GM18909 (cell line): ENCODE data around the gene PEAK1.
"Not testable (repeated sequence)": the region's sequence is repeated elsewhere in the genome, so short reads cannot be mapped to it uniquely, and the experiment has no call there.

Experiments
- ATAC-seq: cut with Tn5 transposase; IDR thresholded peaks from one replicate; pipeline ENCODE4 v1.9.1; 2021; ENCODE audit warnings: mild to moderate bottlenecking; ENCODE audit not compliant: unreplicated experiment, poor library complexity

The PEAK1 gene

DNA sequence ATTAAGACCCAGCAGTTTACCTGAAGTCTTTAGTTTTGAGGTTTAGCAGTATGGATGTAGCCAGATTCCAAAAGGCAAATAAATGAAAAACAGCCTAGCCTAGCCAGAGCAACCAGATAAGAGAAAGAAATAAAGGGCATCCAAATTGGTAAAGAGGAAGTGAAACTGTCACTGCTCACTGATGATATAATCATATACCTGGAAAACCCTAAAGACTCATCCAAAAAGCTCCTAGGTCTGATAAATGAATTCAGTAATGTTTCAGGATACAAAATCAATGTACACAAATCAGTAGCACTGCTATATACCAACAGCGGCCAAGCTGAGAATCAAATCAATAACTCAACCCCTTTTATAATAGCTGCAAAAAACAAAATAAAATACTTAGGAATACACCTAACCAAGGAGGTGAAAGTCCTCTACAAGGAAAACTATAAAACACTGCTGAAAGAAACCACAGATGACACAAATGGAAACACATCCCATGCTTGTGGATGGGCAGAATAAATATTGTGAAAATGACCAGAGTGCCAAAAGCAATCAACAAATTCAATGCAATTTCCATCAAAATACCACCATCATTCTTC, 13.6 kb downstream of the PEAK1 start:
- not testable (repeated sequence) for ATAC-seq

DNA sequence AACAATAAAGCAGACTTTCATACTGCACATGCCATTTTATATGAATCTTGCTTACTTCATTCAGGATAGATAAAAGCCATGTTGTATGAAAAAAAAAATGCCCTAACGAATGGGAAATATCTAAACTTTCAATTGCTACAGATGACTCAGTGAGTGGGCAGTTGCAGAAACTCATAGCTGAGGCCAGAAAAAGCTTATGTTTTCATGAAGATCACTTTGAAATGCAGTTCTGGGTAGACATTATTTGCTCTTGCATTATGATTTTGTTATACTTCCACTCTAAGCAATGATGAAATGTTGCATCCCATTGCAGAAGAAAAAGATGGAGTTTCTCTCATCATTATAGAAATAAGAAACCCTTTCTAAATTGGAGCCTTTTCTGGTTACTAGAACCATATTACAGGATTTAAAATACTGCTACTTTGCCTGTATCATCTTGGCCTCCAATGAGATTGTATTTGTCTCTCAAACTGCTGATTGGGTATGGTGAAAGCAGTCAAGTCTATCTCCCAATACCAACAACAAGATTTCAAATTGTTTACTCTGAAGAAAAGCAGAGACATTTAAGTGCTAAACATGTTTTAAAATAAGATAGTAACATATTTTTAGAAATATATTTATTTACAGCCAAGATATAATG, 17.0 kb downstream of the PEAK1 start:
- no peak for ATAC-seq

DNA sequence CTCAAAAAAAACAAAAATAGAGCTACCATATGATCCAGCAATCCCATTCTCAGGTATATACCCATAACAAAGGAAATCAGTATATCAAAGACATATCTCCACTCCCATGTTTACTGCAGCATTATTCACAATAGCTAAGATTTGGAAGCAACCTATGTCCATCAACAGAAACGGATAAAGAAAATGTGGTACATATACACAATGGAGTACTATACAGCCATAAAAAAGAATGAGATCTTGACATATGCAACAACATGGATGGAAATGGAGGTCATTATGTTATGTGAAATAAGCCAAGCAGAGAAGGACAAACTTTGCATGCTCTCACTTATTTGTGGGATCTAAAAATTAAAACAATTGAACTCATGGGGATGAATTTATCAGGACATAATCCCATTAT, 19.6 kb downstream of the PEAK1 start:
- ATAC-seq = no peak

DNA sequence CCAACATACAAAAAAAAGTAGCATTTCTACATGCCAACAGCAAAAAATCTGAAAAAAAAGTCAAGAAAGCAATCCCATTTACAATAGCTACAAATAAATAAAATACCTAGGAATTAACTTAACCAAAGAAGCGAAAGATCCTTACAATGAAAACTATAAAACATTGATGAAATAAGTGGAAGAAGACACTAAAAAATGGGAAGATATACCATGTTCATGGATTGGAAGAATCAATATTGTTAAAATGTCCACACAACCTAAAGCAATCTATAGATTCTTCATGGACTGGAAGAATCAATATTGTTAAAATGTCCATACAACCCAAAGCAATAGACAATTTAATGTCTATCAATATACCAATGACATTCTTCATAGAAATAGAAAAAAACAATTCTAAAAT, 21.0 kb downstream of the PEAK1 start:
- ATAC-seq = no peak

DNA sequence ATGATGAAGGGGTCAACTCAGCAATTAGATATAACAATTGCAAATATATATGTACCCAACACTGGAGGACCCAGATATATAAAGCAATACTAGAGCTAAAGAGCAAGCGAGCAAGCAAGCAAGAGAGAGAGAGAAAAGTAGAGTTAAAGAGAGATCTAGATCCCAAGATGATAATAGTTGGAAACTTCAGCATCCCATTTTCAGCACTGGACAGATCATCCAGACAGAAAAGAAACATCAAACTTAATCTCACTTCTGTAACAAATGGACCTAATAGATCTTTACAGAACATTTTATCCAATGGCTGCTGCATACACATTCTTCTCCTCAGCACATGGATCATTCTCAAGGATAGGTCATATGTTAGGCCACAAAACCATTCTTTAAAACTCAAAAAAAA, 23.2 kb downstream of the PEAK1 start:
- no peak for ATAC-seq

DNA sequence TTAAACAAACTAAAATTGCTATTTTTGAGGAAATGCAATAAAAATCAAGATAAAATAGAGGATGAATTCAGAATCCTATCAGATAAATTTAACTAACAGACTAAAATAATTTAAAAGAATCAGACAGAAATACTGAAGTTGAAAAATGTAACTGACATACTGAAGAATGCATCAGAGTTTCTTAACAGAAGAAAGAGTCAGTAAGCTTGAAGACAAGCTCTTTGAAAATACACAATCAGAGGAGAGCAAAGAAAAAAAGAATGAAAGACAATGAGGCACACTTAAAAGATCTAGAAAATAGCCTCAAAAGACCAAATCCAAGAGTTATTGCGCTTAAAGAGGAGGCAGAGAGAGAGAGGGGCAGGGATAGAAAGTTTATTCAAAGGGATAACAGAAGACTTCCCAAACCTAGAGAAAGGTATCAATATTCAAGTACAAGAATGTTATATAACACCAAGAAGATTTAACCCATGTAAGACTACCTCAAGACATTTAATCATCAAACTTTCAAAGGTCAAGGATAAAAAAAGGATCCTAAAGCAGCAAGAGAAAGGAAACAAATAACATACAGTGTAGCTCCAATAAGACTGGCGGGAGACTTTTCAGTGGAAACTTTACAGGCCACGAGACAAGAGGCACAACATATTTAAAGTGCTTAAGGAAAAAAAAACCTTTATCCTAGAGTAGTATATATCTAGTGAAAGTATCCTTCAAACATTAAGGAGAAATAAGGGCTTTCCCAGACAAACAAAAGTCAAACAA, 24.7 kb downstream of the PEAK1 start:
- ATAC-seq = no peak

DNA sequence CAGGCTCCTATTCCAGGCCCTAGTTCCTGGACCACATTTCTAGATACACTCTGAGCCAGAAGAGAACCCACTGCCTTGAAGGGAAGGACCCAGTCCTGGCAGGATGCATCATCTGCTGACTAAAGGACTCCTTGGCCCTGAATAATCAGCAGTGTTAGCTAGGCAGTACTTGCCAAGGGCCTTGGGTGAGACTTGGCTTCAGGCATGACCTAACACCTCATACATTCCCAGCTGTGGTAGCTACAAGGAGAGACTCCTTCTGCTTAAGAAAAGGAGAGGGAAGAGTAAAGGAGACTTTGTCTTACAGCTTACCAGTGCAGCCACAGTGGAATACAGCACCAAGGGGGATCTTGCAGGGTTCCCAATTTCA, 26.4 kb downstream of the PEAK1 start:
- ATAC-seq = no peak

DNA sequence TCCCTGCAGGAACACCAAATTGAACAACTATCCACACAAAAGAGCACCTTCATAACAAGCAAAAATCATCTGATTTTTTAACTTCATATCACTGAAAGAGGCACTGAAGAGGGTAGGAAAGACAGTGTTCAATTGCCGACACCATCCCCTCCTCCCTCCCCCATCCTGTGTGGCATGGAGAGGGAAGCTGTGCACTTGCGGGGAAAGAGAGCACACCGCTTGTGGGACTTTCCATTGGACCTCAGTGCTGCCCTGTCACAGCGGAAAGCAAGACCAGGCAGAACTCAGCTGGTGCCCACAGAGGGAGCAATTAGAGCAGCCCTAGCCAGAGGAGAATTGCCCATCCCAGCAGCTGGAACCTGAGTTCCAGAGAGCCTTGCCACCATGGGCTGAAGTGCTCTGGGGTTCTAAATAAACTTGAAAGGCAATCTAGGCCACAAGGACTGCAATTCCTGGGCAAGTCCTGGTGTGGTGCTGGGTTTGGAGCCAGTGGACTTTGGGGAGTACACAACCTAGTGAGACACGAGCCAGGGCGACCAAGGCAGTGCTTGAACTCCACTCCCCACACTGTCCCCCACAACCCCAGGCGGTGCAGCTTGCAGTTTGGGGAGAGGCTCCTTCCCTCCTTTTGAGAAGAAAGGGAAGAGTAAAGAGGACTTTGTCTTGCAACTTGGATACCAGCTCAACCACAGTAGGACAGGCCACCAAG, 27.0 kb downstream of the PEAK1 start:
- ATAC-seq = no peak

DNA sequence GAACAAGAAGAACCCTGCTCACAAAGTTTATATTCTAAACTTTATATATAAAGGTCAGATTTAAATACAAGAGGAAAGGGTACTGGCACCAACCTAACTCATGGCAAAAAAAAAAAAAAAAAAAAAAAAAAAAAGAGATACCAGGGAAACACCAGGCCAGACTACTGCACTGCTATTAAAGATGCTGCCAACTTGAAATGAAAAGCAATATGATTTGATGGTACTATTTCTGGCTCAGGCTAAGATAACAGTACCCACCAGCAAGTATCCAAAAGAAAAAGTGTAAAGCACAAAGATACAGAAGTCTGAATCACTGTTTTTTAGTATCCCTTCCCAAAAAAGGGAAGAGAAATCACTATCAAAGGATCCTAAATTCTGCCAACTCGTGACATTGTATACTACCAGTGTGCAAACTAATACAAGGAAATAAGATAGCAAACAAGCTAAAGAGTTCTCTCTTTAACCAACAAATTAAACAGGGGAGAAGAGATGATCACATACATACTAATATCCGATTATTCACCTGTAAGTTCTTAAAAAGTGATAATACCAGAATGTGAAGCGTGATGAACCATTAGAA, 28.4 kb downstream of the PEAK1 start:
- ATAC-seq = no peak

DNA sequence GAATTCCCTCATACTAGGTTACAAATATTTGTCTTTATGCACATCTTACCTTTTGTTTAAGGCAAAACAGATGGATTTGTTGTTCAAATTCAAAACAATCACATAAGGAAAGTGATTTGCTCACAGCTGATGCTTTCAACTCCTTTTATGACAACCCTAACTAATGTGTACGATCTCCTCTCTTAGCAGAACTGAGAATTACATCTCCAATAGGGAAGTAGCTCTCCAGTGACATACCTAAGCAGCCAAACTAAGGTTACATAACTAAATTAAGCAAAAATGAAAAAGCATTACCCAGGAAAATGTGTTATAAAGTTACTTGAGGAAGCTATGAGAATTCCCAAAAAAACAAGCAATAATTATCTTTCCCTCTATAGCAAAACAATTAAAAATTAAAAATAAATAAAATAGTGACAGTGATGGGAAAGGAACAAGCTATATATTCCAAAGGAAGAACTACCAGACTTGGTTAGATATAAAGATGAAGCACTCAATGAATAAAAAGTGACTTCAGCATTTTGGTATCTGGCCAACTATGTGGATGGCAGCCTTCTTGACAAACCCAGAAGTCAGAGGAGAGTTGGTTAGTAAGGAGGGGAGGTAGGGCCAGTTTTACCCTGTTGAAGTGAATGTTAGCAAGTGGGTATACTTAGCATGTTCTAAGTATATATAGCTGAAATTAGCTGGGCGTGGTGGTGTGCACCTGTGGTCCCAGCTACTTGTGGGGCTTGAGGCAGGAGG, 32.4 kb downstream of the PEAK1 start:
- no peak for ATAC-seq

DNA sequence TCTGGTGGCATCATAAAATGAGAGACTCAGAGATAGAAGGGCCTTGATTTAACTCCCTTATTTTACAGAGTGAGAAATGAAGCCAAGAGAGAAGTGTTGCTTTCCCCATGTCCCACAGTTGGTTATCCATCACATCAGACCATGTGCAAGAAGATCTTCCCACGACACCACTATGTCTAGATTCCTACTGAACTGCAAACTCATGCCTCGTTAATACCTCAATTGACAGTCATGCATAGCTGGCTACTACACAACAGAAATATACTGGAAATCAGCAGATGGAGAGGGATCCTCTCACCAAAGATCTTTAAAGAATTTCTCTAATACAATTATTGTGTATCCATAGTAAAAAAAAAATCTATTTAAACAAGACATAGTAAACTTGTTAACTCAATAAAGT, 33.3 kb downstream of the PEAK1 start:
- no peak for ATAC-seq

DNA sequence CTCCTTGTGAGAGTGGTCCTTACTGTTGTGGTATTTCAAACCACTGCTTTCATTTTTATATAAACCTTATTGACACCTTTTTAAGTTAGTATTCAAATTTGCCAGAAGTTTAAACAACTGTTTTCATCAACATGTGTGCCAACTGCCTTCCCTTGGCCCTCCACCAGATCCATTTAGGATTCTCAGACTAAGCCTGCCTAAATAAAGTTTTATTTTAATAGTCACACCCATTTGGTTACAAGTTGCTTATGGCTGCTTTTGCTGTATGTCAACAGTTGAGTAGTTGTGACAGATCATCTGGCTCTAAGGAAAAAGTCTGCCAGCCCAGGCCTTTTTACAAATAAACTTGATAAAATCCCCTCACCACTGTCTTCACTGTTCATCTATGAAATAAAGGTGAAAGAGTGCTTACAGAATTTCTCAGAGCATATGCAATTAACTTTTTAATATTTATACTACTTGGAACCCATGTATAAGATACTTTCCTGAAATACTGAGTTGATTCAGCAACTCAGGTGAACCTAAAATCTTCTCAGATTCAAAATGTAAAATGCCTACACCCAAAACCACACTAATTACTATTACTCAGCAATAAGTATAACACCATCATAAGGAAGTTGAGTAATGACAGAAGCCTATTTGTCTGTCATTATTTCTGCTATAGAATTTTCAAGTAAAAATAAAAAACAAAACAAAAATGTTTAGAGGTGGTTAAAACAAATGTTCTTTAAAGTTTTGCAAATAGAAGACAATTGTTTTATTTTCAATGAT, 35.1 kb downstream of the PEAK1 start:
- ATAC-seq = no peak

DNA sequence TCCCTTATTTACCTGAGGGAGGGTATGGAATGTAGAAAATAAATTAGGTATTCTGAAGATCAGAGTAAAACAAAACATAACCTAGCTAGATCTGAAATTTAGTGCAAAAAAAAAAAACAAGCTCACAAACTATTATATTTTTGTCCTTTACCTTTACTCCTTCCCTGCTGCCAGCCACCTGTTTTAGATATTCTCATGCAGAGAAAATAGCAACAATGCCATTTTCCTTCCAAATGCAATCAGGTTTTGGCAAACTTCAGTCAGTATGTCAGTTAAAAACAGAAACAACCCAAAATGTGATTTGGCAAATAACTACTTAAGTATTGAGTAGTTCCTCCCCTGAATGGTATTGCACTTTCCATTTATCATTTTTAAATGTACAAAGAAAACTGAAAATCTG, 35.8 kb downstream of the PEAK1 start:
- ATAC-seq = no peak

DNA sequence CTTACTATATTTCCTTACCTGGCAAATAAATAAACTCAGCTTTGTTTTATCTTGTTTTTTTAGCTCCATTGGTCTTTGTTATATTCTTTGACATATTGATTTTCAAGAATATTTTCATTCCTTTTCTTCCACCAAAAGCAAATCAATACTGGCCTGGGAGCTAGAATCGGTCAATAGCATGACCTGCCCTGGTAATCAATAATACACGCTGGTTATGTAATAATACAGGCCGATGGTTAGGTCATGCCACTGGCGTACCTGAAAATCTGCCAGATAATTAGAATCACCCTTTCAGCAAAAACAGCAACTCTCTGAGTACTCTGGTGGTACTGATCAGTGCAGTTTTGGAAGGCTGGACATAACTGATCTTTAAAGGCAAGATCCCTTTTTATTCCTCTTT, 39.9 kb downstream of the PEAK1 start:
- no peak for ATAC-seq

DNA sequence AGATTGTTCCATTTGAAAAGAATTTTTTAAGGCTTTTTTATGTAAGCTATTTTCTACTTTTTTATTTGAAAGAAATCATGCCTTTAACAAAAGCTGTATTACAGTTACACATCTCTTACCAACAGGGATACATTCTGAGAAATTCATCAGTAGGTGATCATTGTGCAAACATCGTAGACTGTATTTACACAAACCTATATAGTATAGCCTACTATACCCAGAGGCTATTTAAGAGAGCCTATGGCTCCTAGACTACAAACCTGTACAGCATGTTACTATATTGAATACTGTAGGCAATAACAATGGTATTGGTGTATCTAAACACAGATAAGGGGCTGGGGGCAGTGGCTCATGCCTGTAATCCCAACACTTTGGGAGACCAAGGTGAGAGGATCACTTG, 43.1 kb downstream of the PEAK1 start:
- ATAC-seq = no peak

DNA sequence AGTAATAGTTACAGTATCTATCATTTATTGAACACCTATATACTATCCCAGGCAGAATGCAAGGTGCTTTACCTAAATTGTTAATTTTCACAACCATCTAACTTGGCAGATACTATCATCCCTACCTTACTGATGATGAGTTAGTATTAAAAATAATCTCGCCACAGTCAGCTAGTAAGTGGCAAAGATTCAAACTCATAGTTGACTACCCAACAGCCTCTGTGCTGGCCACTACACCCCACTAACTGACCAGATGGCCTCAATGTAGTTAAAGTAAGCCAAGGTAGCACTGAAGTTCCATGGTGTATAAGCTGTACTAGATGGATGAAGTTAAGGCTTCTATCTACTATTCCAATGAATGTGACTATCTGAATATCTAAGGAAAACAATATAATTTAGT, 44.8 kb downstream of the PEAK1 start:
- ATAC-seq = no peak

DNA sequence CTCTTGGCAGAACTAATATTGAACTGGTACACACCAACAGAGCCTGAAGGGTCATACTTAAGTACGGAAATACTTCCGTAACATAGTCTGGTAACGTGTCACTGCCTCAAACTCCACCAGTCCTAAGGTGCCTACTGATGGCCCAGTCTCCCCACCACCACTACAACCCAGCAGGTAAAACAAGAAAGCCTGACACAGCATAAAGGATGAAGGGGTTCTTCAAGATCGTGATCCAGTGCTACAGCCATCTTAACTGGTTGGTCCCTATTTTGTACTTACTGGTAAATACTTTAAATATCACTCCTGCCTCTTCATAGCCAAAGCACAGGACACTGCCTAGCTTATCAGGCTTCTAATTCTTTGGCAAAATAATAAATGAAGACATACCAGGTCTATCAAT, 46.5 kb downstream of the PEAK1 start:
- no peak for ATAC-seq

DNA sequence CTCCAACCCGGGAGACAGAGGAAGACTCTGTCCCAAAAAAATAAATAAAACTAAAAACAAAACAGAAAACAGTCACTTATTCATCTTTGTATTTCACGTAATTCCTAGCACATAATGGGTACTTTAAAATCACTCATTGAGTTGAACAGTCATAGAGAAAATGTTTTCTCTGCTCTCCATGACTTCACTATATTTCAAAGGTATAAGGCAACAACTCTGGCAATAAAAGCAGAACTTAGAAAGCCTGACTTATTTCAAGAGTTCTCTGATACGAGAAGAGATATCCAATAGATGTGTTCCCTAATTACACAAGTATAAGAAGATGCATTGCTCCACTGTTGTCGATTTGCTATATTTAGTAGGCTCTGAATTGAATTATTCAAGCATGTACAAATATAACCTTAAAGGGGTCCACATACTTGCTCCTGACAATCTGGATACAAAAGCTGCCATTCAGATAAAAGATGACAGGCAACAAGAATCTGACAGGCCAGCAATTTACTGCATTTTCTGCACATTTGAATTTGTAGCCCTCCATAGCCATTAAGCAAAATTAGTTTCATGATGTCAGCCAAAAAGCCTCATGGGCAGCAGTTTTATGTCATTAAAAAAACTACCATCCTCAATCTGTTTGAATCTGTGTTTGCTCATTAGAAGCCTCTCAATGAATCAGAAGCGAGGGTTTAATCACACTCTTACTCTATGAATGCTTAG, 47.9 kb downstream of the PEAK1 start:
- ATAC-seq = no peak

DNA sequence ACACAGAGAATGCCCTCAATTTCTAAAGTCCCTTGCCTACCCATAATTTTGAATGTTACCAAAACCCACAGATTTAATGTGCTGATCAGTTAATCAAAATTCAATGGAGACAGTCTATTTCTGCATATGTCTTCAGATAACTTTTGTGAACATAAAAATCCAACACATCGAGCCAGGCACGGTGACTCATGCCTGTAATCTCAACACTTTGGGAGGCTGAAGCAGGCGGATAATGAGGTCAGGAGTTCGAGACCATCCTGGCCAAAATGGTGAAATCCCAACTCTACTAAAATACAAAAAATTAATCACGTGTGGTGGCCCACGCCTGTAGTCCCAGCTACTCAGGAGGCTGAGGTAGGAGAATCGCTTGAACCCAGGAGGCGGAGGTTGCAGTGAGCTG, 49.3 kb downstream of the PEAK1 start:
- no peak for ATAC-seq
